ENCODE results near the gene MTCL1. TPM values are rescaled to one million over a fixed set of nuclear protein-coding genes. Genes with fewer than 3 reads are reported as not detected.

The MTCL1 gene
- total and polyA plus RNA-seq, 11 donors = 4.7 to 17.7 (median 9.5) TPM

- TF ChIP-seq POLR2A (IDR thresholded peaks at IDR 0.05) = no peak
- TF ChIP-seq CTCF (IDR thresholded peaks at IDR 0.05) = no peak
- DNase-seq (no peak), ATAC-seq (peak in 2 of 4 donors; percentile 10 to 16)
- no peaks in the 10 kb centered on the region for H3K9me3 ChIP-seq
- H3K36me3 ChIP-seq = peaks cover 0 to 14% (median 0%) of the 10 kb centered on the region in 9 donors
- H3K4me1 ChIP-seq = peaks cover 0 to 13% (median 0%) of the 10 kb centered on the region in 12 donors
- no peak overlapping the region for H3K4me3 ChIP-seq
- H3K27ac ChIP-seq = peak overlapping the region in 1 of 12 donors; percentile 79
- no peaks in the 10 kb centered on the region for H3K27me3 ChIP-seq
- intact Hi-C loops (cut with DNase I) = no loop called here
- 84 to 92% (median 87%) methylated on average over 29 of the region's 29 CpGs for WGBS, 4 donors
Measured at GRCh38 chr18:8799596-8800441, 94.5 kb downstream of the MTCL1 start.

GRCh38 chr18:8800445-8800844, 95.1 kb downstream of the MTCL1 start:
- Histone ChIP-seq H3K27me3 (no peaks in the 10 kb centered on the region), H3K36me3 (peaks cover 0 to 14% (median 0%) of the 10 kb centered on the region in 9 donors), H3K4me1 (peaks cover 0 to 17% (median 0%) of the 10 kb centered on the region in 12 donors), H3K4me3 (no peak overlapping the region), H3K9me3 (no peaks in the 10 kb centered on the region), H3K27ac (peak overlapping the region in 1 of 12 donors; percentile 79)
- TF ChIP-seq CTCF (IDR thresholded peaks at IDR 0.05) = no peak
- no peak for TF ChIP-seq POLR2A (IDR thresholded peaks at IDR 0.05)
- DNase-seq = no peak
- intact Hi-C loops (cut with DNase I) = no loop called here
- ATAC-seq = peak in 1 of 4 donors; percentile 28
- WGBS, 4 donors = 81 to 90% (median 84%) methylated on average over 9 of the region's 9 CpGs

- Histone ChIP-seq H3K4me1 (peaks cover 0 to 21% (median 0%) of the 10 kb centered on the region in 12 donors), H3K27ac (peak overlapping the region in 1 of 12 donors; percentile 79), H3K27me3 (no peaks in the 10 kb centered on the region), H3K4me3 (no peak overlapping the region), H3K36me3 (peaks cover 0 to 13% (median 0%) of the 10 kb centered on the region in 9 donors), H3K9me3 (no peaks in the 10 kb centered on the region)
- intact Hi-C loops (cut with DNase I) = no loop called here
- ATAC-seq = no peak
- no peak for DNase-seq
- TF ChIP-seq POLR2A (IDR thresholded peaks at IDR 0.05) = no peak
- TF ChIP-seq CTCF (IDR thresholded peaks at IDR 0.05) = no peak
- WGBS, 4 donors = 72 to 87% (median 83%) methylated on average over 4 of the region's 4 CpGs
Measured at GRCh38 chr18:8800876-8801262, 95.5 kb downstream of the MTCL1 start.

- 64 to 74% (median 72%) methylated on average over 9 of the region's 9 CpGs for WGBS, 4 donors
- ATAC-seq (peak in 1 of 4 donors; percentile 35), DNase-seq (no peak)
- Histone ChIP-seq H3K27ac (peak overlapping the region in 1 of 12 donors; percentile 79), H3K4me3 (no peak overlapping the region), H3K27me3 (no peaks in the 10 kb centered on the region), H3K36me3 (peaks cover 0 to 8% (median 0%) of the 10 kb centered on the region in 9 donors), H3K9me3 (no peaks in the 10 kb centered on the region), H3K4me1 (peaks cover 0 to 22% (median 0%) of the 10 kb centered on the region in 12 donors)
- no peak for TF ChIP-seq CTCF (IDR thresholded peaks at IDR 0.05)
- no peak for TF ChIP-seq POLR2A (IDR thresholded peaks at IDR 0.05)
- intact Hi-C loops (cut with DNase I) = no loop called here
Measured at GRCh38 chr18:8801263-8801901, 96.0 kb downstream of the MTCL1 start.

Data from heart left ventricle (tissue), 16 donors.